Mesenchymal stem cell (in vitro differentiated cells and primary cell): Measurements from ENCODE around the gene CRYL1.

Source experiments
- DNase-seq: peaks from one replicate; pipeline ENCODE4 v3.0.0-alpha.2; 2013
- H2AFZ ChIP-seq: one replicate; pipeline ENCODE4 v1.6.1; 2013; ENCODE audit warnings: low read depth, mild to moderate bottlenecking, control low read depth, inconsistent platforms, low read length, moderate library complexity
- H2AK5ac ChIP-seq: 2 replicates; pipeline ENCODE4 v1.6.1; 2013; ENCODE audit warnings: low read length, moderate library complexity, mild to moderate bottlenecking, inconsistent platforms; ENCODE audit not compliant: severe bottlenecking
- H2BK120ac ChIP-seq: one replicate; pipeline ENCODE4 v1.6.1; 2013; ENCODE audit warnings: low read depth, mild to moderate bottlenecking, inconsistent platforms, low read length, moderate library complexity
- H2BK12ac ChIP-seq, 2 experiments: one replicate each; pipeline ENCODE4 v1.6.1; 2013; ENCODE audit warnings: inconsistent platforms in 2 of 2, low read length in 2 of 2, mild to moderate bottlenecking in 2 of 2, moderate library complexity in 2 of 2, control low read depth in 1 of 2
- H2BK15ac ChIP-seq: one replicate; pipeline ENCODE4 v1.6.1; 2013; ENCODE audit warnings: mild to moderate bottlenecking, low read depth, inconsistent platforms; ENCODE audit not compliant: poor library complexity, severe bottlenecking
- H2BK5ac ChIP-seq: 2 replicates; pipeline ENCODE4 v1.6.1; 2013; ENCODE audit warnings: low read depth, mild to moderate bottlenecking, low read length, control low read depth, inconsistent platforms; ENCODE audit not compliant: poor library complexity, severe bottlenecking
- H3K14ac ChIP-seq, 2 experiments: one replicate each; pipeline ENCODE4 v1.6.1; 2013; ENCODE audit warnings: inconsistent platforms in 2 of 2, low read length in 2 of 2, control low read depth in 1 of 2, mild to moderate bottlenecking in 1 of 2, moderate library complexity in 1 of 2
- H3K18ac ChIP-seq, 2 experiments: one replicate each; pipeline ENCODE4 v1.6.1; 2013; ENCODE audit warnings: inconsistent platforms in 2 of 2, low read length in 2 of 2, control low read depth in 1 of 2, low read depth in 1 of 2, mild to moderate bottlenecking in 1 of 2
- H3K23ac ChIP-seq, 2 experiments: one replicate each; pipeline ENCODE4 v1.6.1; 2013; ENCODE audit warnings: inconsistent platforms in 2 of 2, low read length in 2 of 2, mild to moderate bottlenecking in 2 of 2, moderate library complexity in 2 of 2, control low read depth in 1 of 2
- H3K27ac ChIP-seq: 2 replicates; pipeline ENCODE4 v1.5.1; 2013; ENCODE audit warnings: mild to moderate bottlenecking, moderate library complexity, low read length, control low read depth, inconsistent platforms; ENCODE audit not compliant: poor library complexity, severe bottlenecking
- H3K27me3 ChIP-seq, 2 experiments: 2 replicates each; pipeline versions ENCODE4 v1.6.1 to v1.7.0; 2013; ENCODE audit warnings: low read length in 2 of 2, mild to moderate bottlenecking in 2 of 2, moderate library complexity in 2 of 2, control low read depth in 1 of 2, inconsistent platforms in 1 of 2; ENCODE audit not compliant: control insufficient read depth in 1 of 2, insufficient read depth in 1 of 2
- H3K36me3 ChIP-seq, 2 experiments: 2 replicates each; pipeline versions ENCODE4 v1.6.1 to v1.7.0; 2013; ENCODE audit warnings: low read length in 2 of 2, control low read depth in 1 of 2, inconsistent platforms in 1 of 2, low read depth in 1 of 2, mild to moderate bottlenecking in 1 of 2; ENCODE audit not compliant: insufficient read depth in 2 of 2, control insufficient read depth in 1 of 2
- H3K4ac ChIP-seq, 2 experiments: one replicate each; pipeline ENCODE4 v1.6.1; 2013; ENCODE audit warnings: inconsistent platforms in 2 of 2, low read length in 2 of 2, mild to moderate bottlenecking in 2 of 2, moderate library complexity in 2 of 2, control low read depth in 1 of 2, low read depth in 1 of 2
- H3K4me1 ChIP-seq: 2 replicates; pipeline ENCODE4 v1.6.1; 2013; ENCODE audit warnings: low read depth, low read length, control low read depth; ENCODE audit not compliant: control insufficient read depth, insufficient read depth
- H3K4me2 ChIP-seq: 2 replicates; pipeline ENCODE4 v1.6.1; 2013; ENCODE audit warnings: low read length, mild to moderate bottlenecking, inconsistent platforms; ENCODE audit not compliant: poor library complexity, severe bottlenecking
- H3K4me3 ChIP-seq, 2 experiments: 2 replicates each; pipeline versions ENCODE4 v1.5.1 to v1.7.0; 2013; ENCODE audit warnings: low read length in 2 of 2, mild to moderate bottlenecking in 2 of 2, control low read depth in 1 of 2, low read depth in 1 of 2; ENCODE audit not compliant: insufficient read depth in 1 of 2
- H3K79me1 ChIP-seq: replicated peaks from 2 replicates; pipeline ENCODE4 v1.6.1; 2013; ENCODE audit warnings: mild to moderate bottlenecking, control low read depth, low read length, inconsistent platforms; ENCODE audit not compliant: poor library complexity, severe bottlenecking
- H3K9ac ChIP-seq: 2 replicates; pipeline ENCODE4 v1.7.0; 2013; ENCODE audit warnings: mild to moderate bottlenecking, low read length, moderate library complexity
- H3K9me3 ChIP-seq: 2 replicates; pipeline ENCODE4 v1.7.0; 2013; ENCODE audit warnings: mild to moderate bottlenecking, low read length; ENCODE audit not compliant: control insufficient read depth
- H4K8ac ChIP-seq: one replicate; pipeline ENCODE4 v1.6.1; 2013; ENCODE audit warnings: inconsistent platforms, mild to moderate bottlenecking, low read length, moderate library complexity
- H4K91ac ChIP-seq: one replicate; pipeline ENCODE4 v1.6.1; 2013; ENCODE audit warnings: mild to moderate bottlenecking, low read length, inconsistent platforms
- WGBS: methylation state at CpG from one replicate; pipeline ENCODE4 v1.1.7; 2013; ENCODE audit warnings: mixed read lengths; 5-methylcytosine and 5-hydroxymethylcytosine counted together

CRYL1 gene

GRCh38 chr13:20503088-20504083 lies 22.3 kb downstream of the CRYL1 start:
- H3K9ac ChIP-seq = no peak overlapping the region
- no peaks in the 10 kb centered on the region for H3K79me1 ChIP-seq
- no peak overlapping the region for H3K27ac ChIP-seq
- H3K18ac ChIP-seq = no peak overlapping the region
- H2BK15ac ChIP-seq = no peak overlapping the region
- DNase-seq = no peak
- peaks cover 4% of the 10 kb centered on the region for H3K4me1 ChIP-seq
- H2BK5ac ChIP-seq = no peak overlapping the region
- 95% methylated on average over 16 of the region's 16 CpGs for WGBS
- no peak overlapping the region for H2AFZ ChIP-seq
- H3K9me3 ChIP-seq = no peaks in the 10 kb centered on the region
- no peaks in the 10 kb centered on the region for H3K27me3 ChIP-seq
- no peak overlapping the region for H2AK5ac ChIP-seq
- H2BK12ac ChIP-seq = no peak overlapping the region
- H3K23ac ChIP-seq = no peak overlapping the region
- no peak overlapping the region for H3K4me3 ChIP-seq
- no peak overlapping the region for H4K91ac ChIP-seq
- H2BK120ac ChIP-seq = no peak overlapping the region
- H3K4me2 ChIP-seq = no peak overlapping the region
- H3K36me3 ChIP-seq = peaks cover 2 to 23% of the 10 kb centered on the region in 2 experiments
- no peak overlapping the region for H4K8ac ChIP-seq
- no peak overlapping the region for H3K4ac ChIP-seq
- H3K14ac ChIP-seq = no peak overlapping the region

GRCh38 chr13:20501592-20501991 lies 24.1 kb downstream of the CRYL1 start:
- WGBS = 68% methylated on average over 4 of the region's 4 CpGs
- no peak for DNase-seq
- Histone ChIP-seq H3K4me3 (no peak overlapping the region), H2BK5ac (no peak overlapping the region), H3K4me2 (no peak overlapping the region), H3K9me3 (no peaks in the 10 kb centered on the region), H4K91ac (no peak overlapping the region), H3K9ac (no peak overlapping the region), H2BK15ac (no peak overlapping the region), H3K27ac (no peak overlapping the region), H3K27me3 (no peaks in the 10 kb centered on the region), H2BK12ac (no peak overlapping the region), H3K79me1 (no peaks in the 10 kb centered on the region), H3K14ac (no peak overlapping the region), H3K36me3 (peaks cover 2 to 19% of the 10 kb centered on the region in 2 experiments), H3K18ac (no peak overlapping the region), H2BK120ac (no peak overlapping the region), H2AFZ (no peak overlapping the region), H3K4me1 (peaks cover 4% of the 10 kb centered on the region), H4K8ac (no peak overlapping the region), H2AK5ac (no peak overlapping the region), H3K23ac (no peak overlapping the region), H3K4ac (no peak overlapping the region)

GRCh38 chr13:20501120-20501519 lies 24.5 kb downstream of the CRYL1 start:
- Histone ChIP-seq H3K4me3 (no peak overlapping the region), H2BK15ac (no peak overlapping the region), H3K27me3 (no peaks in the 10 kb centered on the region), H3K4me2 (no peak overlapping the region), H2AFZ (no peak overlapping the region), H3K4me1 (peaks cover 4% of the 10 kb centered on the region), H3K23ac (no peak overlapping the region), H3K14ac (no peak overlapping the region), H3K79me1 (no peaks in the 10 kb centered on the region), H2BK120ac (no peak overlapping the region), H4K91ac (no peak overlapping the region), H2BK12ac (no peak overlapping the region), H3K9ac (no peak overlapping the region), H4K8ac (no peak overlapping the region), H3K18ac (no peak overlapping the region), H3K36me3 (peaks cover 2 to 19% of the 10 kb centered on the region in 2 experiments), H3K9me3 (no peaks in the 10 kb centered on the region), H3K27ac (no peak overlapping the region), H3K4ac (no peak overlapping the region), H2AK5ac (no peak overlapping the region), H2BK5ac (no peak overlapping the region)
- 90% methylated on average over 2 of the region's 2 CpGs for WGBS
- no peak for DNase-seq

- no peak overlapping the region for H4K8ac ChIP-seq
- no peak overlapping the region for H3K18ac ChIP-seq
- H2BK5ac ChIP-seq = no peak overlapping the region
- peaks cover 2 to 15% of the 10 kb centered on the region in 2 experiments for H3K36me3 ChIP-seq
- no peak overlapping the region for H2AK5ac ChIP-seq
- no peaks in the 10 kb centered on the region for H3K79me1 ChIP-seq
- peaks cover 5% of the 10 kb centered on the region for H3K4me1 ChIP-seq
- no peak overlapping the region for H2AFZ ChIP-seq
- H2BK15ac ChIP-seq = no peak overlapping the region
- no peaks in the 10 kb centered on the region for H3K27me3 ChIP-seq
- no peak overlapping the region for H2BK120ac ChIP-seq
- peak; percentile 15 for DNase-seq
- H3K4me2 ChIP-seq = no peak overlapping the region
- 53% methylated on average over 2 of the region's 2 CpGs for WGBS
- no peak overlapping the region for H3K4me3 ChIP-seq
- no peak overlapping the region for H4K91ac ChIP-seq
- no peak overlapping the region for H3K14ac ChIP-seq
- no peaks in the 10 kb centered on the region for H3K9me3 ChIP-seq
- H2BK12ac ChIP-seq = no peak overlapping the region
- H3K27ac ChIP-seq = no peak overlapping the region
- H3K9ac ChIP-seq = no peak overlapping the region
- H3K4ac ChIP-seq = no peak overlapping the region
- H3K23ac ChIP-seq = no peak overlapping the region
Measured at GRCh38 chr13:20499986-20500385, 25.7 kb downstream of the CRYL1 start.
